DOHH2 (cell line): ENCODE results near the gene SENP1.

ENCODE experiments used
- EZH2phosphoT487 ChIP-seq: fragments of 200-600 bp; sonication (generic); IDR thresholded peaks from 2 replicates; pipeline ENCODE4 v1.6.1; 2017; ENCODE audit warnings: borderline replicate concordance, mild to moderate bottlenecking, antibody characterized with exemption, low read length, moderate library complexity, mixed read lengths
- TF ChIP-seq, protein P1 (sequence below): fragments of 200-600 bp; sonication (generic); IDR thresholded peaks from one replicate; pipeline ENCODE4 v1.5.1; 2014; ENCODE audit warnings: antibody characterized with exemption, mild to moderate bottlenecking, low read depth, low read length; ENCODE audit not compliant: poor library complexity, severe bottlenecking

DNA sequence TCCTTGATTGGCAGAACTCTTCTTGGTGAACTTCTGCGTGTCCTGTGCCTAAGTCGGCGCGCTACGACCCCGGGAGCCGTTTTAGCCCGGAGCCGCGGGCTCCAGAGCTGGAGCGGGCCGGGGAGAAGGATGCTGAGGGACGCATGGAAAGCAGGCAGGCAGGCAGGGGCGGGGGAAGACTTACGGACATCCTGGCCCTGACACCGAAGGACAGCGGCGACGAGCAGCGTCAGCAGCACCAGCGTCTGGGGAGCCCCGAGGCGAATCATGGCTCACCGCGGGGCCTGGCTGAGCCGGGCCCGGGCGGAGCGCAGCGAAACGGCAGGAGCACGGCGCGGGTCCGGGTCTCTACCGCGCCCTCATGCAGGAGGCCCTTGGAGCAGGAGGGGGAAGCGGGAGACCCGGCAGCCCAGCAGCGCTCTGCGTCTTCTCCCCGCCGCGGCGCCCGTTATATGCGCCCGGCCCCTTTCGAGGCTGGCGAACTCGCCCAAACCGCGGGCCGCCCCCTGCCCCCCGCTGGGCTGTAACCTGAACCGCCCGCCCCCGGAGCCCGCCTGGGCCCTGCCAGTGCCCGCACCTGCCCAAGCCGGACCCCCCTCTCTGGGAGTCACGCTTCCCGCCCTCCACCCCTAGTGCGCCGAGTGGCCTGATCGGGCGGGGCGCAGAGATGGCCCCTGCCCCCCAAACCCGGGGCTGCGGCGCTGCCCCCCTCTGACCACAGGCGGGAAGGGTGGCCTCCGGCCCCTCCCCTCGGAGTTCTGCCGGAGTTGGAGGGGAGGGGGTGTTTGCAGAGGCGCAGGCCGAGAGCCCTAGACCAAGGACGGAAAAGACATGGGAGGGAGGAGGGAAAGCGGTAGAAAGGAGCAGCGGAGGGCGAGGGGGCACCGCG is 101.6 kb downstream of the SENP1 start, which contains the start of gene COL2A1:
- TF ChIP-seq, protein P1, sequence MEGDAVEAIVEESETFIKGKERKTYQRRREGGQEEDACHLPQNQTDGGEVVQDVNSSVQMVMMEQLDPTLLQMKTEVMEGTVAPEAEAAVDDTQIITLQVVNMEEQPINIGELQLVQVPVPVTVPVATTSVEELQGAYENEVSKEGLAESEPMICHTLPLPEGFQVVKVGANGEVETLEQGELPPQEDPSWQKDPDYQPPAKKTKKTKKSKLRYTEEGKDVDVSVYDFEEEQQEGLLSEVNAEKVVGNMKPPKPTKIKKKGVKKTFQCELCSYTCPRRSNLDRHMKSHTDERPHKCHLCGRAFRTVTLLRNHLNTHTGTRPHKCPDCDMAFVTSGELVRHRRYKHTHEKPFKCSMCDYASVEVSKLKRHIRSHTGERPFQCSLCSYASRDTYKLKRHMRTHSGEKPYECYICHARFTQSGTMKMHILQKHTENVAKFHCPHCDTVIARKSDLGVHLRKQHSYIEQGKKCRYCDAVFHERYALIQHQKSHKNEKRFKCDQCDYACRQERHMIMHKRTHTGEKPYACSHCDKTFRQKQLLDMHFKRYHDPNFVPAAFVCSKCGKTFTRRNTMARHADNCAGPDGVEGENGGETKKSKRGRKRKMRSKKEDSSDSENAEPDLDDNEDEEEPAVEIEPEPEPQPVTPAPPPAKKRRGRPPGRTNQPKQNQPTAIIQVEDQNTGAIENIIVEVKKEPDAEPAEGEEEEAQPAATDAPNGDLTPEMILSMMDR = no peak
- no peak for TF ChIP-seq EZH2phosphoT487
